Mesendoderm (in vitro differentiated cells): Measurements from ENCODE around the gene CCDC28A.

Experiments
- DNase-seq: peaks from one replicate; pipeline ENCODE4 v3.0.0; 2013
- H2AK5ac ChIP-seq: 2 replicates; pipeline ENCODE4 v1.6.1; 2013; ENCODE audit warnings: low read length, inconsistent platforms
- H2BK120ac ChIP-seq: 2 replicates; pipeline ENCODE4 v1.6.1; 2013; ENCODE audit warnings: low read depth, mild to moderate bottlenecking, low read length, moderate library complexity, mixed read lengths
- H2BK15ac ChIP-seq: replicated peaks from 2 replicates; pipeline ENCODE4 v1.6.1; 2013; ENCODE audit warnings: low read depth, mild to moderate bottlenecking, moderate library complexity
- H2BK5ac ChIP-seq: 2 replicates; pipeline ENCODE4 v1.6.1; 2013; ENCODE audit warnings: low read length, inconsistent platforms
- H3K18ac ChIP-seq: 2 replicates; pipeline ENCODE4 v1.6.1; 2013; ENCODE audit warnings: mild to moderate bottlenecking, low read length, mixed read lengths
- H3K23ac ChIP-seq: one replicate; pipeline ENCODE4 v1.6.1; 2013; ENCODE audit warnings: low read length
- H3K27ac ChIP-seq: 2 replicates; pipeline ENCODE4 v1.5.1; 2013; ENCODE audit warnings: low read depth, mild to moderate bottlenecking, inconsistent platforms, low read length, moderate library complexity
- H3K27me3 ChIP-seq: 2 replicates; pipeline ENCODE4 v1.6.1; 2013; ENCODE audit warnings: low read length, control low read depth, mild to moderate bottlenecking, inconsistent platforms; ENCODE audit not compliant: insufficient read depth, poor library complexity
- H3K36me3 ChIP-seq: 2 replicates; pipeline ENCODE4 v1.6.1; 2013; ENCODE audit warnings: low read length, inconsistent platforms; ENCODE audit not compliant: control insufficient read depth, insufficient read depth
- H3K4ac ChIP-seq: one replicate; pipeline ENCODE4 v1.6.1; 2013; ENCODE audit warnings: low read depth, mild to moderate bottlenecking, low read length, moderate library complexity
- H3K4me1 ChIP-seq: 2 replicates; pipeline ENCODE4 v1.6.1; 2013; ENCODE audit warnings: low read depth, low read length, inconsistent platforms; ENCODE audit not compliant: control insufficient read depth
- H3K4me2 ChIP-seq: 2 replicates; pipeline ENCODE4 v1.6.1; 2013; ENCODE audit warnings: low read length
- H3K4me3 ChIP-seq: 2 replicates; pipeline ENCODE4 v1.5.1; 2013; ENCODE audit warnings: mild to moderate bottlenecking, low read length
- H3K56ac ChIP-seq: one replicate; pipeline ENCODE4 v1.6.1; 2013; ENCODE audit warnings: low read length
- H3K79me1 ChIP-seq: 2 replicates; pipeline ENCODE4 v1.6.1; 2013; ENCODE audit warnings: low read length, inconsistent platforms
- H3K79me2 ChIP-seq: 2 replicates; pipeline ENCODE4 v1.6.1; 2013; ENCODE audit warnings: mild to moderate bottlenecking, low read length; ENCODE audit not compliant: control insufficient read depth, insufficient read depth
- H3K9ac ChIP-seq: 2 replicates; pipeline ENCODE4 v1.6.1; 2013; ENCODE audit warnings: low read length, inconsistent platforms
- H4K5ac ChIP-seq: one replicate; pipeline ENCODE4 v1.6.1; 2013; ENCODE audit warnings: low read length
- H4K8ac ChIP-seq: one replicate; pipeline ENCODE4 v1.6.1; 2013; ENCODE audit warnings: low read depth, mild to moderate bottlenecking, control low read depth, low read length, moderate library complexity
- WGBS: extraction: QIAGEN DNeasy Blood & Tissue Kit; methylation state at CpG from one replicate; pipeline ENCODE4 v1.1.7; 2013; ENCODE audit warnings: low lambda C conversion rate, missing lambda C conversion rate; ENCODE audit not compliant: insufficient coverage; ENCODE audit errors: extremely low coverage; 5-methylcytosine and 5-hydroxymethylcytosine counted together

Gene CCDC28A

DNA sequence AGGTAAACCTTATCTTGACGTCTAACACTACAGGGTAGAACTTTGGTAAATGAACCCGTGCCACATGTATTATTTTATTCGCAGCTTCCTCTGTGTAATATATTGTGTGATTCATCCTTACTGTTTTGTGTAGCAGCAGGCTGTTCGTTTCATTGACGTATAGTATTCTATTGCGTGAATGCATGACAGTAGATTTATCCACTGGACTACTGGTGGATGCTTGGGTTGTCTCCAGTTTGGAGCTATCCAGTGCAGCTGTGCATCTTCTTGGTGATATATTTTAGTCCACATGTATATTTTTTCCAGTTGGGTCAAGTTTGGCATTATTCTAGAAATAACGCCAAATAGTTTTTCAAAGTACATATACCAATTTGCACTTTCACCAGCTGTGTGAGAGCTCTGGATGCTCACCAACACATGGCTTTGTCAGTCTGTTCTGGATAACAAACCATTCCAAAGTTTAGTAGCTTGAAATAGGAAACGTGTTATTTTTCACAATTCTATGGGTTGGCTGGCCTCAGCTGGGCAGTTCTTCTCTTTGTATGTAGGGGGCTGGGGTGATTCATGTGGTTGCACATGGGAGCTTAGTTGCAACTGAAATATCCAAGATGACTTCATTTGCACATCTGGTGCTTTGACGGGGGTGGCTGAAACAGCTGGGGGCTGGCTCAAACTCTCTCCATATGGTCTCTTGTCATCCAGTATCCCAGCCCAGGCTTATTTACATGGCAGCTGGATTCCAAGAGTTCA is 31.6 kb downstream of the CCDC28A start:
- no peaks in the 10 kb centered on the region for H3K36me3 ChIP-seq
- H3K56ac ChIP-seq, result no peak overlapping the region
- no peak overlapping the region for H3K4me3 ChIP-seq
- no peak overlapping the region for H3K9ac ChIP-seq
- H3K18ac ChIP-seq, result no peak overlapping the region
- no peaks in the 10 kb centered on the region for H3K4me1 ChIP-seq
- H4K8ac ChIP-seq, result no peak overlapping the region
- H3K79me2 ChIP-seq, result no peaks in the 10 kb centered on the region
- WGBS, result no CpG with 5 or more reads among the region's 9 CpGs
- H3K4me2 ChIP-seq, result no peak overlapping the region
- H3K4ac ChIP-seq, result no peak overlapping the region
- no peak overlapping the region for H2BK5ac ChIP-seq
- no peak overlapping the region for H3K27ac ChIP-seq
- no peak overlapping the region for H2AK5ac ChIP-seq
- H3K27me3 ChIP-seq, result no peaks in the 10 kb centered on the region
- no peak overlapping the region for H2BK120ac ChIP-seq
- H3K79me1 ChIP-seq, result no peaks in the 10 kb centered on the region
- DNase-seq, result no peak
- no peak overlapping the region for H2BK15ac ChIP-seq
- H3K23ac ChIP-seq, result no peak overlapping the region
- H4K5ac ChIP-seq, result no peak overlapping the region

DNA sequence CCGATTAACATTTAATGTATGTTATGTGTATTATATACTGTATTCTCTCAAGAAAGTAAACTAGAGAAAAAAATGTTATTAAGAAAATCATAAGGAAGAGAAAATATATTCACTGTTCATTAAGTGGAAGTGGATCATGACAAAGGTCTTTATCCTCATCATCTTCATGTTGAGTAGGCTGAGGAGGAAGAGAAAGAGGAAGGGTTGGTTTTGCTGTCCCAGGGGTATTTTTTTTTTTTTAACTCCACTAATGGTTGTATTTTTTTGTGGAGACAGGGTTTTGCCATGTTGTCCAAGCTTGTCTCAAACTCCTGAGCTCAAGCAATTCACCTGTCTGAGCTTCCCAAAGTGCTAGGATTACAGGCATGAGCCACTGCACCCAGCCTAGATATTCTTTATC is 33.3 kb downstream of the CCDC28A start:
- Histone ChIP-seq H4K8ac (no peak overlapping the region), H3K79me1 (no peaks in the 10 kb centered on the region), H2BK5ac (no peak overlapping the region), H3K9ac (no peak overlapping the region), H3K4me3 (no peak overlapping the region), H2AK5ac (no peak overlapping the region), H4K5ac (no peak overlapping the region), H3K4me1 (no peaks in the 10 kb centered on the region), H2BK120ac (no peak overlapping the region), H3K79me2 (no peaks in the 10 kb centered on the region), H3K4ac (no peak overlapping the region), H2BK15ac (no peak overlapping the region), H3K4me2 (no peak overlapping the region), H3K36me3 (no peaks in the 10 kb centered on the region), H3K27me3 (no peaks in the 10 kb centered on the region), H3K27ac (no peak overlapping the region), H3K56ac (no peak overlapping the region), H3K18ac (no peak overlapping the region), H3K23ac (no peak overlapping the region)
- DNase-seq, result no peak
- no CpG with 5 or more reads among the region's 1 CpG for WGBS

DNA sequence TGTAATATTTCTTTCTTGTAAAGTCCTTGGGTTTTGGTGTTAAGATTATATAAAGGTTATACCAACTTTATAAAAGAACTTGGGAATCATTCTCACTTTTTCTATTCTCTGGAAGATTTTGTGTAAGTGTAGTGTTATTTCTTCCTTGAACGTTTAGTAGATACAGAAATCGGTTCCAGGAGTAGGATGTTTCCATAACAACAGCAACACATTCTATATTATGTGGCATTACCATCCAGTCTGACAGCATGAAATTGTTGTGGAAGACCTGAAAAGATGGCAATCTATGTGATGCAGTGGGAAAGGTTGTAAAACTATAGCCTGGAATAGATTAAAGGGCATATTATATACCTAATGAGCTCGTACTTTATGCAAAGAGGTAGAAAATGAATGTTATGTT is 36.1 kb downstream of the CCDC28A start:
- Histone ChIP-seq H2BK15ac (no peak overlapping the region), H3K9ac (no peak overlapping the region), H4K8ac (no peak overlapping the region), H3K18ac (no peak overlapping the region), H3K27me3 (no peaks in the 10 kb centered on the region), H3K36me3 (no peaks in the 10 kb centered on the region), H3K27ac (no peak overlapping the region), H3K4me2 (no peak overlapping the region), H3K4ac (no peak overlapping the region), H3K79me2 (no peaks in the 10 kb centered on the region), H2AK5ac (no peak overlapping the region), H3K56ac (no peak overlapping the region), H3K79me1 (no peaks in the 10 kb centered on the region), H2BK120ac (no peak overlapping the region), H4K5ac (no peak overlapping the region), H3K4me1 (no peaks in the 10 kb centered on the region), H2BK5ac (no peak overlapping the region), H3K4me3 (no peak overlapping the region), H3K23ac (no peak overlapping the region)
- WGBS, result 100% methylated on average over 1 of the region's 3 CpGs
- DNase-seq, result no peak

DNA sequence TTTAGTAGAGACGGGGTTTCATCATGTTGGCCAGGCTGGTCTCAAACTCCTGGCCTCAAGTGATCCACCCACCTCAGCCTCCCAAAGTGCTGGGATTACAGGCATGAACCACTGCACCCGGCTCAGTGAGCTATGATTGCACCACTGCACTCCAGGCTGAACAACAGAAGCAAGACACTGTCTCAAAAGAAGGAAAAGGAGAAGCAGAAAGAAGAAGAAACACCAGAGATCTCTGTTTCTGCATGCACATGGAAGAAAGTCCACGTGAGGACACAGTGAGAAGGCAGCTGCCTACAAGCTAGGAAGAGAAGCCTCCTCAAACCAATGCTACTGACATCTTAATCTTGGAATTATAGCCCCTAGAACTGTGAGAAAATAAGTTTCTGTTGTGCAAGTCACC is 38.3 kb downstream of the CCDC28A start:
- Histone ChIP-seq H3K18ac (no peak overlapping the region), H4K8ac (no peak overlapping the region), H2BK120ac (no peak overlapping the region), H3K4ac (no peak overlapping the region), H3K36me3 (no peaks in the 10 kb centered on the region), H3K4me1 (no peaks in the 10 kb centered on the region), H3K9ac (no peak overlapping the region), H2AK5ac (no peak overlapping the region), H2BK15ac (no peak overlapping the region), H3K56ac (no peak overlapping the region), H3K4me2 (no peak overlapping the region), H3K4me3 (no peak overlapping the region), H3K27ac (no peak overlapping the region), H3K79me1 (no peaks in the 10 kb centered on the region), H4K5ac (no peak overlapping the region), H3K79me2 (no peaks in the 10 kb centered on the region), H3K27me3 (no peaks in the 10 kb centered on the region), H2BK5ac (no peak overlapping the region), H3K23ac (no peak overlapping the region)
- DNase-seq, result no peak
- no CpG with 5 or more reads among the region's 3 CpGs for WGBS

DNA sequence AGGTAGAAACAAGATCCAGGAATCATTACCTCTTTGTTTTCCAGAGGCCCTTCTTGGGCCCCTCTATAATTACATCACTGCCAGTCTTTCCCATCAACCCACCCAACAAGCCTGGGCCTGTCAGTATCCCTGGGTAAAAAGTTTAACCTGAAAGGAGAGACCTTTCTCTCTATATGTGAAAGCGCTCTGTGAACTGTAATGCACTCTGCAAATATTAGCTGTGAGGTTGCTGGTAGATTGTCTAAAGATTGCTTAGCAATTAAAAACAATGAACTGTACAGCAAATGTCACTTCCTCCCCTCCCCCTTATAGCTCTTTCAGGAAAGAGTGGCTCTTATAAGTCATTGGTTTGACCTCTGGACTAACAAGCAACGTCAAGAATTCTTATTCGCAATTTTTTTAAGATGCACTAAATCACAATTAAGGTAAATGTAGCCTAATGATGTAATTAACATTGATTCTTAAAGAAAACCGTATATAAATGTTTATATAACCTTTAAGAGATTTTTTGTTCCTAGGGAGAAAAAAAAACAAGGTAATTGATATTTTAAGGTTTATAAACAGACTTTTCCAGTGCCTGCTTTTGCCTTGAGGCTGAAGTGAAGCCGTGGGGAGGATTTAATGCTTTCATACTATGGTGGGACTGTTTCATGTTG is 40.7 kb downstream of the CCDC28A start:
- Histone ChIP-seq H2AK5ac (no peak overlapping the region), H2BK120ac (no peak overlapping the region), H3K9ac (no peak overlapping the region), H3K4me1 (peaks cover 6% of the 10 kb centered on the region), H4K5ac (no peak overlapping the region), H3K79me1 (no peaks in the 10 kb centered on the region), H4K8ac (no peak overlapping the region), H3K36me3 (no peaks in the 10 kb centered on the region), H3K4me2 (no peak overlapping the region), H2BK5ac (no peak overlapping the region), H3K56ac (no peak overlapping the region), H3K18ac (no peak overlapping the region), H3K27me3 (no peaks in the 10 kb centered on the region), H3K4ac (no peak overlapping the region), H3K27ac (no peak overlapping the region), H2BK15ac (no peak overlapping the region), H3K79me2 (no peaks in the 10 kb centered on the region), H3K23ac (no peak overlapping the region), H3K4me3 (no peak overlapping the region)
- no CpG with 5 or more reads among the region's 5 CpGs for WGBS
- no peak for DNase-seq
